Coronary artery (tissue), 2 donors: ENCODE results near the gene LCE7A.

Experiments
- DNase-seq: peaks from one replicate; pipeline ENCODE4 v3.0.0-alpha.2; 2017; ENCODE audit warnings: low spot score
- H3K27ac ChIP-seq, 2 donors: fragments of 200-600 bp; sonication (generic); one replicate each; pipeline ENCODE4 v1.5.1; 2016 to 2019
- H3K4me3 ChIP-seq: fragments of 200-600 bp; sonication (generic); 2 replicates; pipeline ENCODE4 v1.5.1; 2016; ENCODE audit warnings: mild to moderate bottlenecking, moderate library complexity
- TF ChIP-seq, protein P1 (sequence below): fragments of 200-600 bp; sonication (generic); IDR thresholded peaks from one replicate; pipeline ENCODE4 v1.5.1; 2019; ENCODE audit warnings: antibody characterized with exemption

Gene LCE7A

DNA sequence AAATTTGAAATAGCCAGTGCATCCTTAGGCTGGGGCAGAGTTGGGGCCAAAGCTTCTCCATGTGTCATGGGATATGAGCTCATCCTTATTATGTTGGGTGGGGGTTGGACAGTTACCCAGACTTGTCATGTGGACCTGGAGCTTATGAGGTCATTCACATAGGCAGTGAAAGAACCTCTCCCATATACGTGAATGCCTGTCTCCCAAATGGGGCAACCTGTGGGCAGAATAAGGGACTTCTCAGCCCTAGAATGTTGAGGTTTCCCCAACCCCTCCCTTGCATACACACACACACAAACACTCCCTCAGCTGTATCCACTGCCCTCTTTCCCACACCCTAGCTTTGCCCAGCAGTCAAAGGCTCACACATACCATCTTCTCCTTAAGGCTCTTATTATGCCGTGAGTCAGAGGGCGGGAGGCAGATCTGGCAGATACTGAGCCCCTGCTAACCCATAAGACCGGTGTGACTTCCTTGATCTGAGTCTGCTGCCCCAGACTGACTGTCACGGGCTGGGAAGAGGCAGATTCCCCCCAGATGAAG is 46.3 kb downstream of the LCE7A start:
- TF ChIP-seq, protein P1, sequence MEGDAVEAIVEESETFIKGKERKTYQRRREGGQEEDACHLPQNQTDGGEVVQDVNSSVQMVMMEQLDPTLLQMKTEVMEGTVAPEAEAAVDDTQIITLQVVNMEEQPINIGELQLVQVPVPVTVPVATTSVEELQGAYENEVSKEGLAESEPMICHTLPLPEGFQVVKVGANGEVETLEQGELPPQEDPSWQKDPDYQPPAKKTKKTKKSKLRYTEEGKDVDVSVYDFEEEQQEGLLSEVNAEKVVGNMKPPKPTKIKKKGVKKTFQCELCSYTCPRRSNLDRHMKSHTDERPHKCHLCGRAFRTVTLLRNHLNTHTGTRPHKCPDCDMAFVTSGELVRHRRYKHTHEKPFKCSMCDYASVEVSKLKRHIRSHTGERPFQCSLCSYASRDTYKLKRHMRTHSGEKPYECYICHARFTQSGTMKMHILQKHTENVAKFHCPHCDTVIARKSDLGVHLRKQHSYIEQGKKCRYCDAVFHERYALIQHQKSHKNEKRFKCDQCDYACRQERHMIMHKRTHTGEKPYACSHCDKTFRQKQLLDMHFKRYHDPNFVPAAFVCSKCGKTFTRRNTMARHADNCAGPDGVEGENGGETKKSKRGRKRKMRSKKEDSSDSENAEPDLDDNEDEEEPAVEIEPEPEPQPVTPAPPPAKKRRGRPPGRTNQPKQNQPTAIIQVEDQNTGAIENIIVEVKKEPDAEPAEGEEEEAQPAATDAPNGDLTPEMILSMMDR, result no peak
- Histone ChIP-seq H3K27ac (no peak overlapping the region), H3K4me3 (no peak overlapping the region)
- no peak for DNase-seq

DNA sequence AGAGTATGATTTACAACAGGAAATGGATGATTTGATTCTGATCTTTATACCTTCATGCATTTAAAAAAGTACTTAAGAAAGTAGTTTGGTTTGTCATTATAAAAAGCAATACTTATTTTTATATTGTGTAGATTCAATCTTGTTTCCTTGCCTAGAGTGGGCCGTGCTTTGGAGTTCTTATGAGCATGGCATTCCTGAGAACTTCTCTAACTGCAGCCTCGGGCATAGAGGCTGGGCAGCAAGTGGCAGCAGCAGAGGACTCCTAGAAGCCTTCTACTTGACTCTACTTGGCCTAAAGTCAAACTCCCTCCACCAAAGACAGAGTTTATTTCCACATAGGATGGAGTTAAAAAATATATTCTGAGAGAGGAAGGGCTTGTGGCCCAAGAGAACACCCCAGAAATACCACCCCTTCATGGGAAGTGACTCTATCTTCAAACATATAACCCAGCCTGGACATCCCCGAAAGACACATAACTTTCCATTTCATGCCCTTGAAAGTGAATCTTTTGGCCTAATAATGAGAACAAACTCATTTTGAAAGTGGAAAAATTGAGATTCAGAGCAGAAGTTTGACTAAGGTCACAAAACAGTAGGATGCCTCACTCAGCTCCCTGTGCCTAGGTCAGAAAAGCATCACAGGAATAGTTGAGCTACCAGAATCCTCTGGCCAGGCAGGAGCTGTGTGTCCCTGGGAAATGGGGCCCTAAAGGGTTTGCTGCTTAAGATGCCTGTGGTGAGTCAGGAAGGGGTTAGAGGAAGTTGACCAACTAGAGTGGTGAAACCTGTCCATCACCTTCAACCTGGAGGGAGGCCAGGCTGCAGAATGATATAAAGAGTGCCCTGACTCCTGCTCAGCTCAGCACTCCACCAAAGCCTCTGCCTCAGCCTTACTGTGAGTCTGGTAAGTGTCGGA is 48.1 kb downstream of the LCE7A start, which contains the start of gene IVL:
TSS of gene IVL (plus strand) at position 861 of the 916 bp plus-strand sequence. CDS start 1,252 bp downstream, outside the sequence.
- TF ChIP-seq, protein P1, result no peak
- Histone ChIP-seq H3K4me3 (no peak within 1 kb of the TSS), H3K27ac (no peak within 1 kb of the TSS)
- DNase-seq, result no peak

DNA sequence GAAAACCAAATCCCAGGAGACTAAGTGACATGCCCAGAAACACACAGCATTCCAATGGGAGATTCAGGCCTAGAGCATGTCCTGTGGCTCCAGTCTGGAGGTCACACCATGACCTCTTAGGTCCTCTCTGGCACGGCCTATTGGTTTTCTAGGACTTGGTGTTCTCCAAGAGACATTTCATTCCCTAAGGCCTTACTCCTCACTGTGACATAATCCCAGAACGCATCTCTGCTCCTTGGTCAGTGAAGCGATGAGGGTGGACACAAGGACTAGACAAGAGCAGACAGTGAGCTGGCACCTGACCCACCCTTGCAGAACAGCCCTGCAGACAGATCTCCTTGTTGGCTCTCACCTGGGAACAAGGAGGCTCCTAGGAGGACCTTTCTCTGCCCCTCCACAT is 49.4 kb downstream of the LCE7A start:
- no peak overlapping the region for H3K4me3 ChIP-seq
- H3K27ac ChIP-seq, result no peak overlapping the region
- no peak for DNase-seq
- TF ChIP-seq, protein P1, result no peak
